Thymus (tissue), 11 donors: Measurements from ENCODE around the gene PGK2. TPM values are rescaled to one million over a fixed set of nuclear protein-coding genes. Genes with fewer than 3 reads are reported as not detected.

Experiments used
- DNase-seq, 9 donors: peaks; one replicate each; pipeline ENCODE4 v3.0.0-alpha.2; 2013; ENCODE audit warnings: low spot score in 9 of 9, low read depth in 6 of 9, missing footprints in 1 of 9
- H3K27ac ChIP-seq, 2 donors: one replicate each; pipeline ENCODE4 v1.5.1; 2013; ENCODE audit warnings: control low read depth in 1 of 2, low read depth in 1 of 2, low read length in 1 of 2, mild to moderate bottlenecking in 1 of 2, moderate library complexity in 1 of 2
- H3K27me3 ChIP-seq, 2 donors: one replicate each; pipeline ENCODE4 v1.5.1; 2013; ENCODE audit warnings: low read length in 1 of 2; ENCODE audit not compliant: control insufficient read depth in 2 of 2, insufficient read depth in 1 of 2
- H3K36me3 ChIP-seq, 2 donors: one replicate each; pipeline ENCODE4 v1.5.1; 2013; ENCODE audit warnings: low read length in 1 of 2, mild to moderate bottlenecking in 1 of 2, moderate library complexity in 1 of 2; ENCODE audit not compliant: control insufficient read depth in 2 of 2, insufficient read depth in 2 of 2
- H3K4me1 ChIP-seq, 2 donors: one replicate each; pipeline ENCODE4 v1.5.1; 2013; ENCODE audit warnings: low read length in 2 of 2; ENCODE audit not compliant: control insufficient read depth in 2 of 2, insufficient read depth in 2 of 2
- H3K4me3 ChIP-seq, 2 donors: one replicate each; pipeline ENCODE4 v1.5.1; 2013; ENCODE audit warnings: low read length in 2 of 2, control low read depth in 1 of 2, mild to moderate bottlenecking in 1 of 2
- H3K9me3 ChIP-seq, 2 donors: one replicate each; pipeline ENCODE4 v1.5.1; 2013; ENCODE audit warnings: low read length in 1 of 2, mild to moderate bottlenecking in 1 of 2; ENCODE audit not compliant: control insufficient read depth in 2 of 2, insufficient read depth in 1 of 2
- WGBS: extraction: QIAGEN DNeasy Blood & Tissue Kit; methylation state at CpG from one replicate; pipeline ENCODE4 v1.1.7; 2013; 5-methylcytosine and 5-hydroxymethylcytosine counted together
- polyA plus RNA-seq: library from polyadenylated mRNA; stranded (reverse); fragments of 200-250 nt; gene quantifications from one replicate; pipeline ENCODE4 v1.2.3, GENCODE V29; 2013
- total RNA-seq: library from RNA; stranded (reverse); fragments of 120-200 nt; gene quantifications from one replicate; pipeline ENCODE4 v1.2.4, GENCODE V29; 2013
- donor health status: healthy.

The PGK2 gene
- total and polyA plus RNA-seq, 2 donors: not detected

GRCh38 chr6:49764571-49765236 is 22.4 kb downstream of the PGK2 start:
- 92% methylated on average over 2 of the region's 2 CpGs for WGBS
- Histone ChIP-seq H3K27me3 (no peaks in the 10 kb centered on the region), H3K27ac (no peak overlapping the region), H3K4me1 (no peaks in the 10 kb centered on the region), H3K4me3 (no peak overlapping the region), H3K36me3 (no peaks in the 10 kb centered on the region), H3K9me3 (no peaks in the 10 kb centered on the region)
- DNase-seq: no peak

DNA sequence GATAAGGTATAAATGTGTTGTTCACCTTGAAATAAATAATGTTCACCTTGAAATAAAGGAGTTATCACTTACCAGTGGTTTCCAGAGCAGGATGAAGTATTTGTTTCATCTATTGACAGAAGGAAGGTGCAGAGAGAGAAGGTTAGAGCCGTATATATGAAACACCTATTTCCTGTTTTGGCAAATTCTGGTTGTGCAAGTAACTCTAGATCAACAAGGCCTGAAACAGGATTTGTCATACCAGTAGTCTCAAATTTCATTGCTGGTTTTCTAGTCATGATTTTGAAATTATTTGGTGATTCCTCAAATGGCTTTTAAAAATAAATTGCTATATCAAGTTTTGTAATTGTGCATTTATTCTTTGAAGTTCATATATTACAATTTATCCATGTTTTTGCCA is 42.8 kb downstream of the PGK2 start, which contains the start of gene CRISP3:
Gene CRISP3, minus strand, starts transcription at position 130 of the 400 bp plus-strand sequence. Its CDS starts 21 bp downstream, at position 109.
- WGBS: 40% methylated on average over 1 of the region's 1 CpG
- no peak within 1 kb of the TSS for H3K4me3 ChIP-seq
- H3K9me3 ChIP-seq: no peaks in the 10 kb centered on the region
- H3K27ac ChIP-seq: no peak within 1 kb of the TSS
- H3K4me1 ChIP-seq: no peaks in the 10 kb centered on the region
- no peak for DNase-seq
- H3K36me3 ChIP-seq: no peaks in the 10 kb centered on the region
- H3K27me3 ChIP-seq: no peaks in the 10 kb centered on the region

DNA sequence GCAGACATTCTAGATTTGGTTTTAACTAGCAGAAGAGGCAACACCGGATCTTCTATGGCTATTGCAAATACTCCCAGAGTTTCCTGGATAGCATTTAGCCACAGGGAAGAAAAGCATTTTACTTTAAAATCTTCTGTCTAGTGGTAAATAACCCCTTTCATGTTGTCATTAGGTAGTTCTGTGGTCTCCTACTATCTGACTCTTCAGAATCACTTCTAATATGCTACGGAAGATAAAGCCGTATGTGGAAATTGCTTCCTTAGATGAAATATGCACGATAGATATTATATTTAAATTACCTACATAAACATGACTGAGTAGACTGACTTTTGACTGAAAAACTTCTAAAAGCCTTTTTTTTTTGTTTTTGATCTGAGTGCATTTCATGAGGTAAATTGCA is 43.7 kb downstream of the PGK2 start:
- H3K27me3 ChIP-seq: no peaks in the 10 kb centered on the region
- no peak for DNase-seq
- no peaks in the 10 kb centered on the region for H3K4me1 ChIP-seq
- no peak overlapping the region for H3K4me3 ChIP-seq
- H3K36me3 ChIP-seq: no peaks in the 10 kb centered on the region
- H3K9me3 ChIP-seq: no peaks in the 10 kb centered on the region
- no peak overlapping the region for H3K27ac ChIP-seq
- WGBS: 97% methylated on average over 4 of the region's 4 CpGs

GRCh38 chr6:49739423-49739822 is 47.7 kb downstream of the PGK2 start:
- 95% methylated on average over 2 of the region's 2 CpGs for WGBS
- Histone ChIP-seq H3K36me3 (no peaks in the 10 kb centered on the region), H3K27me3 (no peaks in the 10 kb centered on the region), H3K4me1 (no peaks in the 10 kb centered on the region), H3K4me3 (no peak overlapping the region), H3K9me3 (no peaks in the 10 kb centered on the region), H3K27ac (no peak overlapping the region)
- DNase-seq: no peak

DNA sequence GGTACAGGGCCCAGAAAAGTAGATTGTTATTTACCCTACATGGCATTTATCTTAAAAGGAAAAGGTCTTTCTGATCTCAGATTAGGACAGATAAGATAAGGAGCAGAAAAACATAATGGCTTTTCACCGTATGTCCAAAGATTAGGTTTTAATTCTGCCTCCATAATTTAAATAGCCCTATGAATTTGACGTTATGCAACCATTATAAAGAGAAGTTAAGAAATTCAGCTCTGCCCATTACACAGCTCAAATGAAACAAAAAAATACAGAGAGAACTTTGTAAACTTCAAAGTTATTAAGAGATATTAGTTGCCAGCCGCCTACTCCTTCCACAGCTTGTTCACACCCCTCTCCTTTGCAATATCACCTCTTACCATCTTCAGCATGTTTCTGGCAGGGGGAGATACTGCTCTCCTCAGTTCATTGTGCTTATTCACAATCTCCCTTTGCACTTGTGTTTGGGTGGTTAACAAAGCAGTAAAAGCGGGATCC is 51.0 kb downstream of the PGK2 start:
- Histone ChIP-seq H3K4me3 (no peak overlapping the region), H3K27me3 (no peaks in the 10 kb centered on the region), H3K4me1 (no peaks in the 10 kb centered on the region), H3K9me3 (no peaks in the 10 kb centered on the region), H3K36me3 (no peaks in the 10 kb centered on the region), H3K27ac (no peak overlapping the region)
- no peak for DNase-seq
- 87% methylated on average over 4 of the region's 4 CpGs for WGBS

Other genes with a start within 250 kb of the PGK2 start
- gene C6orf141, start 236.6 kb downstream of the PGK2 start, total RNA-seq: 0.38 TPM
- gene C6orf141, start 236.6 kb downstream of the PGK2 start, polyA plus RNA-seq: 5.1 TPM
- gene RHAG, start 150.4 kb downstream of the PGK2 start, total RNA-seq: 2.8 TPM
- 0.39 TPM for gene RHAG, start 150.4 kb downstream of the PGK2 start, polyA plus RNA-seq
- 0.05 TPM for gene CRISP2, start 73.7 kb downstream of the PGK2 start, total RNA-seq
- gene CRISP2, start 73.7 kb downstream of the PGK2 start, polyA plus RNA-seq: 0.14 TPM
- 1.1 TPM for gene CRISP3, start 42.9 kb downstream of the PGK2 start, total RNA-seq
- gene CRISP3, start 42.9 kb downstream of the PGK2 start, polyA plus RNA-seq: 0.48 TPM
- not detected for gene CRISP1, start 79.2 kb upstream of the PGK2 start, total RNA-seq
- gene CRISP1, start 79.2 kb upstream of the PGK2 start, polyA plus RNA-seq: 0.05 TPM
- gene DEFB114, start 176.9 kb upstream of the PGK2 start, total RNA-seq: not detected
- gene DEFB114, start 176.9 kb upstream of the PGK2 start, polyA plus RNA-seq: not detected
- gene DEFB113, start 182.3 kb upstream of the PGK2 start, total RNA-seq: not detected
- not detected for gene DEFB113, start 182.3 kb upstream of the PGK2 start, polyA plus RNA-seq
- not detected for gene DEFB110, start 234.7 kb upstream of the PGK2 start, total RNA-seq
- gene DEFB110, start 234.7 kb upstream of the PGK2 start, polyA plus RNA-seq: not detected